Heart left ventricle (tissue), 13 donors: Measurements from ENCODE around the gene ANKRD28.

Source experiments
- POLR2A ChIP-seq, 2 donors: fragments of 450-650 bp; IDR thresholded peaks; one replicate each; pipeline ENCODE4 v1.6.1; 2017; ENCODE audit warnings: antibody characterized with exemption in 2 of 2, mild to moderate bottlenecking in 2 of 2, moderate library complexity in 2 of 2
- TF ChIP-seq, protein P1 (sequence below), 12 donors: fragments of 200-600 bp; sonication (generic) in 4 of 12; IDR thresholded peaks; one replicate each; pipeline versions ENCODE4 v1.5.0 to v1.8.0; 2018 to 2022; ENCODE audit warnings: antibody characterized with exemption in 12 of 12, mild to moderate bottlenecking in 5 of 12
- donor health status: ischemic (EF 13 %, LVEDD 7.1; RV severe dilation, severe dysfunction).
- donor health status: DM: no; HTN: yes; CAD: no.
- donor health status: DM: no; HTN: no; CAD: no.
- donor health status: ischemic (EF 25% LVEDD 6.9; RV normal size, moderate dysfunction).
- donor health status: ischemic (EF 25% LVEDD 5.7; RV mildly dilated, moderate dysfunction).
- donor health status: ischemic (EF 35%, LVEDD 5.7; RV mildly dilated, moderate dysfunction).
- donor health status: nonischemic (EF 11% LVEDD 7.7; RV severe dilation, severe dysfunction).
- donor health status: DM: yes; HTN: yes; CAD: no.
- donor health status: PGD.
- donor health status: ischemic (EF 29% LVEDD 5.4; RV normal size, mild dysfunction).
- donor health status: nonischemic (EF 23%, LVEDD 6.1; RV moderate dilation, normal function).

DNA sequence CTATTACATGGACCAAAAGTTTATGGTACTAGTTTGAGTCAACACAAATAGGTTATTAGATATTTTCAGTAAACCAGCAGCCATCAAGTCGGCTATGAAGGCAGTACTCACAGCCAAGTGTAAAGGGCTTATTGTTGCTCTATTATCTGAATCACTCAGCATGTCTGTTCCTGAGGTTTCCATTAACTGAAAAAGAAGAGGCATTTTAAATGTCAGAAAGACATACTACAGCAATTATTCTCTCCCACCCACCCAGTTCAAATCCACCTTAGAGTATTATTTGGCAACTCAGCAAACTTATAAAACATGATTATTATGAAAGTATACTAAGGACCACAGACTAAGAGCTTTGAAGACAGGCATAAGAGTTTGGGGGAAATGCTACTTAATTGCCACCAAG lies 103.2 kb downstream of the ANKRD28 start:
- TF ChIP-seq, protein P1, sequence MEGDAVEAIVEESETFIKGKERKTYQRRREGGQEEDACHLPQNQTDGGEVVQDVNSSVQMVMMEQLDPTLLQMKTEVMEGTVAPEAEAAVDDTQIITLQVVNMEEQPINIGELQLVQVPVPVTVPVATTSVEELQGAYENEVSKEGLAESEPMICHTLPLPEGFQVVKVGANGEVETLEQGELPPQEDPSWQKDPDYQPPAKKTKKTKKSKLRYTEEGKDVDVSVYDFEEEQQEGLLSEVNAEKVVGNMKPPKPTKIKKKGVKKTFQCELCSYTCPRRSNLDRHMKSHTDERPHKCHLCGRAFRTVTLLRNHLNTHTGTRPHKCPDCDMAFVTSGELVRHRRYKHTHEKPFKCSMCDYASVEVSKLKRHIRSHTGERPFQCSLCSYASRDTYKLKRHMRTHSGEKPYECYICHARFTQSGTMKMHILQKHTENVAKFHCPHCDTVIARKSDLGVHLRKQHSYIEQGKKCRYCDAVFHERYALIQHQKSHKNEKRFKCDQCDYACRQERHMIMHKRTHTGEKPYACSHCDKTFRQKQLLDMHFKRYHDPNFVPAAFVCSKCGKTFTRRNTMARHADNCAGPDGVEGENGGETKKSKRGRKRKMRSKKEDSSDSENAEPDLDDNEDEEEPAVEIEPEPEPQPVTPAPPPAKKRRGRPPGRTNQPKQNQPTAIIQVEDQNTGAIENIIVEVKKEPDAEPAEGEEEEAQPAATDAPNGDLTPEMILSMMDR (IDR thresholded peaks at IDR 0.05), result no peak
- TF ChIP-seq POLR2A (IDR thresholded peaks at IDR 0.05), result no peak
